T-helper 2 cell treated with Interferon-gamma antibody and Interleukin-4, amounts not matched to agents 5 μg/mL and 100 μg/mL, for 36 hours (primary cell): ENCODE measurements around the gene FMN1.

ENCODE experiments used
- DNase-seq: peaks from one replicate; pipeline ENCODE4 v3.0.0; 2021; ENCODE audit warnings: low spot score
- H3K27ac Mint-ChIP-seq: one replicate; pipeline ENCODE4 v1.8.0; 2021; ENCODE audit warnings: mild to moderate bottlenecking, mixed read lengths
- H3K27me3 Mint-ChIP-seq: one replicate; pipeline ENCODE4 v1.8.0; 2021; ENCODE audit warnings: low read depth, mixed read lengths
- H3K36me3 Mint-ChIP-seq: one replicate; pipeline ENCODE4 v1.8.0; 2021; ENCODE audit warnings: low read depth, mixed read lengths
- H3K4me1 Mint-ChIP-seq: one replicate; pipeline ENCODE4 v1.8.0; 2021; ENCODE audit warnings: low read depth, mixed read lengths
- H3K4me3 Mint-ChIP-seq: one replicate; pipeline ENCODE4 v1.8.0; 2022; ENCODE audit warnings: mild to moderate bottlenecking, moderate library complexity, mixed read lengths
- H3K9me3 Mint-ChIP-seq: one replicate; pipeline ENCODE4 v1.8.0; 2021; ENCODE audit warnings: mixed read lengths

The FMN1 gene

GRCh38 chr15:33155691-33156420, 38.7 kb downstream of the FMN1 start:
- no peak for DNase-seq
- Mint-ChIP-seq H3K36me3 (no peaks in the 10 kb centered on the region), H3K27me3 (peaks cover 47% of the 10 kb centered on the region), H3K27ac (no peak overlapping the region), H3K4me3 (no peak overlapping the region), H3K9me3 (no peaks in the 10 kb centered on the region), H3K4me1 (peaks cover 2% of the 10 kb centered on the region)

GRCh38 chr15:33154351-33155166, 40.0 kb downstream of the FMN1 start:
- H3K36me3 Mint-ChIP-seq, result no peaks in the 10 kb centered on the region
- H3K4me1 Mint-ChIP-seq, result no peaks in the 10 kb centered on the region
- H3K27ac Mint-ChIP-seq, result no peak overlapping the region
- H3K9me3 Mint-ChIP-seq, result no peaks in the 10 kb centered on the region
- peaks cover 46% of the 10 kb centered on the region for H3K27me3 Mint-ChIP-seq
- H3K4me3 Mint-ChIP-seq, result no peak overlapping the region
- DNase-seq, result no peak

- no peaks in the 10 kb centered on the region for H3K9me3 Mint-ChIP-seq
- no peak overlapping the region for H3K4me3 Mint-ChIP-seq
- no peak for DNase-seq
- no peak overlapping the region for H3K27ac Mint-ChIP-seq
- H3K27me3 Mint-ChIP-seq, result peaks cover 39% of the 10 kb centered on the region
- H3K36me3 Mint-ChIP-seq, result no peaks in the 10 kb centered on the region
- H3K4me1 Mint-ChIP-seq, result peaks cover 2% of the 10 kb centered on the region
Measured at GRCh38 chr15:33153548-33153947, 41.0 kb downstream of the FMN1 start.

GRCh38 chr15:33152502-33153109, 41.9 kb downstream of the FMN1 start:
- Mint-ChIP-seq H3K4me3 (no peak overlapping the region), H3K4me1 (peaks cover 10% of the 10 kb centered on the region), H3K27me3 (peaks cover 36% of the 10 kb centered on the region), H3K9me3 (no peaks in the 10 kb centered on the region), H3K27ac (no peak overlapping the region), H3K36me3 (no peaks in the 10 kb centered on the region)
- DNase-seq, result no peak

GRCh38 chr15:33150971-33151370, 43.5 kb downstream of the FMN1 start:
- Mint-ChIP-seq H3K27me3 (peaks cover 31% of the 10 kb centered on the region), H3K36me3 (no peaks in the 10 kb centered on the region), H3K4me1 (peaks cover 10% of the 10 kb centered on the region), H3K4me3 (no peak overlapping the region), H3K27ac (no peak overlapping the region), H3K9me3 (no peaks in the 10 kb centered on the region)
- no peak for DNase-seq

- Mint-ChIP-seq H3K4me1 (peaks cover 10% of the 10 kb centered on the region), H3K36me3 (no peaks in the 10 kb centered on the region), H3K27me3 (peaks cover 27% of the 10 kb centered on the region), H3K9me3 (no peaks in the 10 kb centered on the region), H3K27ac (no peak overlapping the region), H3K4me3 (no peak overlapping the region)
- DNase-seq, result no peak
Measured at GRCh38 chr15:33150431-33150941, 44.0 kb downstream of the FMN1 start.

GRCh38 chr15:33149919-33150318, 44.6 kb downstream of the FMN1 start:
- no peak for DNase-seq
- Mint-ChIP-seq H3K36me3 (no peaks in the 10 kb centered on the region), H3K27ac (no peak overlapping the region), H3K4me3 (no peak overlapping the region), H3K9me3 (no peaks in the 10 kb centered on the region), H3K27me3 (peaks cover 26% of the 10 kb centered on the region), H3K4me1 (peaks cover 13% of the 10 kb centered on the region)

GRCh38 chr15:33148129-33148751, 46.3 kb downstream of the FMN1 start:
- peaks cover 13% of the 10 kb centered on the region for H3K4me1 Mint-ChIP-seq
- no peak for DNase-seq
- H3K27me3 Mint-ChIP-seq, result peaks cover 25% of the 10 kb centered on the region
- H3K36me3 Mint-ChIP-seq, result no peaks in the 10 kb centered on the region
- peak overlapping the region; percentile 13 for H3K27ac Mint-ChIP-seq
- H3K9me3 Mint-ChIP-seq, result no peaks in the 10 kb centered on the region
- peak overlapping the region; percentile 64 for H3K4me3 Mint-ChIP-seq

GRCh38 chr15:33146051-33146450, 48.5 kb downstream of the FMN1 start:
- H3K27me3 Mint-ChIP-seq, result peaks cover 18% of the 10 kb centered on the region
- no peak overlapping the region for H3K27ac Mint-ChIP-seq
- H3K4me3 Mint-ChIP-seq, result no peak overlapping the region
- DNase-seq, result no peak
- H3K36me3 Mint-ChIP-seq, result no peaks in the 10 kb centered on the region
- H3K4me1 Mint-ChIP-seq, result peaks cover 13% of the 10 kb centered on the region
- no peaks in the 10 kb centered on the region for H3K9me3 Mint-ChIP-seq

GRCh38 chr15:33145447-33145846, 49.1 kb downstream of the FMN1 start:
- Mint-ChIP-seq H3K27me3 (peaks cover 15% of the 10 kb centered on the region), H3K4me3 (no peak overlapping the region), H3K36me3 (no peaks in the 10 kb centered on the region), H3K9me3 (no peaks in the 10 kb centered on the region), H3K27ac (no peak overlapping the region), H3K4me1 (peaks cover 13% of the 10 kb centered on the region)
- DNase-seq, result no peak

GRCh38 chr15:33142708-33143107, 51.8 kb downstream of the FMN1 start:
- no peaks in the 10 kb centered on the region for H3K36me3 Mint-ChIP-seq
- H3K27ac Mint-ChIP-seq, result no peak overlapping the region
- DNase-seq, result no peak
- H3K4me1 Mint-ChIP-seq, result peaks cover 2% of the 10 kb centered on the region
- H3K9me3 Mint-ChIP-seq, result no peaks in the 10 kb centered on the region
- no peak overlapping the region for H3K4me3 Mint-ChIP-seq
- peaks cover 23% of the 10 kb centered on the region for H3K27me3 Mint-ChIP-seq

- no peak overlapping the region for H3K4me3 Mint-ChIP-seq
Measured at GRCh38 chr15:33138000-33138399, 56.5 kb downstream of the FMN1 start.

GRCh38 chr15:33137101-33137500, 57.4 kb downstream of the FMN1 start:
- no peak overlapping the region for H3K27ac Mint-ChIP-seq
- no peaks in the 10 kb centered on the region for H3K36me3 Mint-ChIP-seq
- no peak for DNase-seq
- no peaks in the 10 kb centered on the region for H3K9me3 Mint-ChIP-seq
- H3K4me3 Mint-ChIP-seq, result no peak overlapping the region
- peaks cover 38% of the 10 kb centered on the region for H3K27me3 Mint-ChIP-seq
- H3K4me1 Mint-ChIP-seq, result no peaks in the 10 kb centered on the region

More at GRCh38 chr15:33138000-33138399, 56.5 kb downstream of the FMN1 start:
- Mint-ChIP-seq H3K4me1 (no peaks in the 10 kb centered on the region), H3K27me3 (peaks cover 38% of the 10 kb centered on the region), H3K9me3 (no peaks in the 10 kb centered on the region), H3K36me3 (no peaks in the 10 kb centered on the region), H3K27ac (no peak overlapping the region)
- DNase-seq, result no peak
